Suppressor macrophage treated with lipopolysaccharide for 1 hour (primary cell): ENCODE results near the gene GRIN3A.
"Not testable (repeated sequence)": the region's sequence is repeated elsewhere in the genome, so short reads cannot be mapped to it uniquely, and the experiment has no call there.

Source experiments
- DNase-seq, 3 donors: peaks; one replicate each; pipeline ENCODE4 v3.0.0-alpha.2; 2020 to 2022

GRIN3A gene

GRCh38 chr9:101631892-101632291 lies 106.6 kb downstream of the GRIN3A start:
- DNase-seq = no peak

GRCh38 chr9:101629636-101630035 lies 108.8 kb downstream of the GRIN3A start:
- DNase-seq = peak; percentile 58 to 78 (median 77)

GRCh38 chr9:101628173-101628572 lies 110.3 kb downstream of the GRIN3A start:
- DNase-seq = peak in 2 of 3 donors; percentile 20 to 24

- DNase-seq = peak in 2 of 3 donors; percentile 23
These were observed 112.2 kb downstream of the GRIN3A start for GRCh38 chr9:101626295-101626694.

GRCh38 chr9:101625876-101626275 lies 112.6 kb downstream of the GRIN3A start:
- DNase-seq = peak in 2 of 3 donors; percentile 24 to 33

GRCh38 chr9:101620452-101620851 lies 118.0 kb downstream of the GRIN3A start:
- DNase-seq = no peak

- no peak for DNase-seq
These were observed 119.7 kb downstream of the GRIN3A start for GRCh38 chr9:101618698-101619097.

- no peak for DNase-seq
These were observed 132.9 kb downstream of the GRIN3A start for GRCh38 chr9:101605547-101605946.

- DNase-seq = no peak
These were observed 134.2 kb downstream of the GRIN3A start for GRCh38 chr9:101604296-101604695.

- DNase-seq = peak; percentile 52 to 74 (median 67)
These were observed 136.3 kb downstream of the GRIN3A start for GRCh38 chr9:101601904-101602765.

GRCh38 chr9:101594796-101595195 lies 143.7 kb downstream of the GRIN3A start, which contains the start of gene PPP3R2:
Gene PPP3R2 (minus strand): TSS chr9:101594969. CDS start chr9:101594921, 48 bp downstream.
- no peak for DNase-seq

GRCh38 chr9:101593345-101593744 lies 145.1 kb downstream of the GRIN3A start:
- DNase-seq = no peak

- no peak for DNase-seq
These were observed 145.7 kb downstream of the GRIN3A start for GRCh38 chr9:101592788-101593187.

- no peak for DNase-seq
These were observed 146.5 kb downstream of the GRIN3A start for GRCh38 chr9:101591787-101592446.

GRCh38 chr9:101590901-101591300 lies 147.5 kb downstream of the GRIN3A start:
- DNase-seq = no peak

GRCh38 chr9:101590074-101590473 lies 148.4 kb downstream of the GRIN3A start:
- DNase-seq = not testable (repeated sequence)

GRCh38 chr9:101587332-101588043 lies 151.0 kb downstream of the GRIN3A start:
- no peak for DNase-seq

GRCh38 chr9:101586651-101587050 lies 151.8 kb downstream of the GRIN3A start:
- DNase-seq = peak; percentile 22 to 38 (median 28)

- DNase-seq = peak; percentile 81 to 93 (median 90)
These were observed 152.7 kb downstream of the GRIN3A start for GRCh38 chr9:101585740-101586139.

GRCh38 chr9:101582553-101582952 lies 155.9 kb downstream of the GRIN3A start:
- DNase-seq = peak; percentile 22 to 32 (median 24)

- peak; percentile 61 to 71 (median 67) for DNase-seq
These were observed 158.5 kb downstream of the GRIN3A start for GRCh38 chr9:101579711-101580545.

GRCh38 chr9:101578378-101578777 lies 160.1 kb downstream of the GRIN3A start:
- DNase-seq = peak; percentile 28 to 58 (median 57)
